ENCODE results near the gene M1AP.

M1AP gene

DNA sequence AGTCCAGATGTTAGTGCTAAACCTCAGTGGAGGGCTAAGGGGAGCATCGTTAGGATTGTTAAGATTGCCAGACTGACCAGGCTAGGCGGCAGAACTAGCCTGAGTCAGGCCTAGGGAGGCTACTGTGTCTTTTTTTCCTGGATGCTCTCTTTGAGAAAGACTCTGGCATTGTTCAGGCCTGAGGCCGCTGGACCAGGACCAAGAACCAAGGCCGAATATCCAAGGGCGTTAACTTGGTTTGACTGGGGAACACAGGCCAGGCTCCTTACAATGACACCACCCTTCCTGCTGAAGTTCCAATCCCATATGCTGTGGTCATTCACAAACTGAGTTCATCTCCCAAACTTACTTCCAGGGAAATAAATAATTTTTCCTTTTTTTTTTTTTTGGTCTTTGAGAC is 107.8 kb downstream of the M1AP start:
- Histone ChIP-seq H3K27ac (peak overlapping the region in 1 of 2 donors; percentile 73), H3K4me3 (no peak overlapping the region)
- no peak for TF ChIP-seq CTCF (IDR thresholded peaks at IDR 0.05)
- no peak for DNase-seq (ENCODE audit: low spot score)

DNA sequence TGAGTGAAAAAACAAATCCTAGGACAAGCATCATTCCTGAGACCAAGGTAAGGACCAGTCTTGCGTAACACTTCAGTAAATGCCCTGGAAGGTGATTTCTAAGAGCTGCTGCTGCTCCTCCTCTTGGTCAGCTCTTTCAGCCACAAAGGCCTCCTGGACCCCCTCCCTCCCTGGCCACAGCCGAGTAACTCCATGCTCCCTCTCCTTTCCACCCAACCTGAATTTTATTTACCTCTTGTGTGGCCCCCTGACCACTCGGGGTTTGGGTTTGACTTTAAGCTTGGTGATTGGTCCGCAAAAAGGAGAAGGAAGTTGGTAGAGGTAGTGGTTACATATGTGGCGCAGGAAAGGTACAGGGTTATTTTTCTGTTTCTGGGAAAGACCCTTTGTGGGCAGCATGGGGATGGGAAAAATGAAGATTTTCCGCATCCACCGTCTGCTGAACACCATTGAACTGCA is 109.2 kb downstream of the M1AP start:
- H3K27ac ChIP-seq, result no peak overlapping the region

GRCh38 chr2:74537140-74537539 is 111.0 kb downstream of the M1AP start:
- no peak for TF ChIP-seq CTCF (IDR thresholded peaks at IDR 0.05)
- Histone ChIP-seq H3K27ac (no peak overlapping the region), H3K4me3 (no peak overlapping the region)
- DNase-seq (ENCODE audit: low spot score), result no peak

More for the DNA sequence above, 109.2 kb downstream of the M1AP start:
- DNase-seq (ENCODE audit: low spot score), result no peak
- no peak overlapping the region for H3K4me3 ChIP-seq
- no peak for TF ChIP-seq CTCF (IDR thresholded peaks at IDR 0.05)

DNA sequence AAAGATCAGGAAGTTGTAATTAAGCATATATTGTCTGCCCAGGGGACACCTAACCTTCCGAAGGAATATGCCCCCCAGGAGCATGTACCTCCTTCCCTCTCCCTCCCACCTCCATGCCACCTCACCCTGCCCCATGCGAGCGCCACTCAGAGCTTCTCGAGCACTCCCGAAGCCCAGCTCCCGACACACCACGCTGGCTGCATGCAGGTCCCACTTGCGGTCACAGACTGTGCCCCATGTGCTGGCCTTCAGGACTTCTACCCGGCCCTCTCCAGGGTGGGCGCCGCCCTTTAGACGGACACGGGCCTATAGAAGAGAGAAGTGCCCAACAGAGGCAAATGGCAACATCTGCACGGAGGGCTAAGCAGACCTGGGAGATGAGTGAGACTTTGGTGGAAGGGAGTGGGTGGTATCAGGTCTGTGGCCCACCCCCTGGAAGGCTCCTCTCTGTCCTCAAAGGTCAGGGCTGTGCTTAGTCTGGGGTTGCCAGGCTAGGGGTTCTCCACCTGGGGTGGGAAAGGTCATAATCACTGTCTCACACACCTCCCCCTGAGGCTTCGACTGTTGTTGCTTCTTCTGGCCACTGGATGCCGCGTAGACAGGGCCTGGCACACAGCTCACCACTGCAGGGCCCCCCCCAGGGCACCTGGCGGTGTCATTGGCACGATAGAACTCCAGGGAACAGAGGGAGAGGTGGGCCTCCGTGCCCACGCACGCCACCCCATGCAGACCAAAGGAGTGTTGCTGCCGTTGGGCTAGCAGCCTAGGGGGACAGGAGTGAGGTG is 111.8 kb downstream of the M1AP start:
- no peak overlapping the region for H3K4me3 ChIP-seq
- DNase-seq (ENCODE audit: low spot score), result no peak
- no peak for TF ChIP-seq CTCF (IDR thresholded peaks at IDR 0.05)
- no peak overlapping the region for H3K27ac ChIP-seq

GRCh38 chr2:74535440-74535965 is 112.6 kb downstream of the M1AP start:
- TF ChIP-seq CTCF (IDR thresholded peaks at IDR 0.05), result no peak
- H3K4me3 ChIP-seq, result no peak overlapping the region
- DNase-seq (ENCODE audit: low spot score), result no peak
- no peak overlapping the region for H3K27ac ChIP-seq

GRCh38 chr2:74534411-74534810 is 113.7 kb downstream of the M1AP start:
- H3K4me3 ChIP-seq, result no peak overlapping the region
- no peak for DNase-seq (ENCODE audit: low spot score)
- no peak for TF ChIP-seq CTCF (IDR thresholded peaks at IDR 0.05)
- no peak overlapping the region for H3K27ac ChIP-seq

DNA sequence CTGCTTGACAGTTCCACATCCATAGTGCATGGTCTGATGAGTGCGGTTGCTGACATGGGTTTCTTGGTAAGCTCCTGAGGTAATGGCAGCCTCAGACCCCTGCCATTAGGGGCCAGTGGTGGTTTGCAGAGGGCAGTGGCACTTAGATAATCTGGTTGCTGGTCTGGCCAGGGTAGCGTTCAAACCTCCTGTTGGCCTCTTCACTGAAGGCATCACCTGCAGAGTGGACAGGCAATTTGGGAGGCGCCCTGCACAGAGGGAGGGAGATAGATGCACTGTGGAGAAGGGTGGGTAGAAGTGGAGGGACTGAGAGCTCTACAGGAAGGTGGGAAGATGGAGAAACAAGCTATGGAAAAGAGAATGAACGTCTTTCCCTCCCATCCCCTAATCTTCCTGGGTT is 114.7 kb downstream of the M1AP start:
- DNase-seq (ENCODE audit: low spot score), result no peak
- Histone ChIP-seq H3K27ac (no peak overlapping the region), H3K4me3 (no peak overlapping the region)
- TF ChIP-seq CTCF (IDR thresholded peaks at IDR 0.05), result no peak

All from coronary artery (tissue), 2 donors.